ENCODE measurements around the gene TGFB2. TPM values are rescaled to one million over a fixed set of nuclear protein-coding genes. Genes with fewer than 3 reads are reported as not detected.

TGFB2 gene
- total RNA-seq, 1 experiment from 2014 or later: 18.2 TPM

DNA sequence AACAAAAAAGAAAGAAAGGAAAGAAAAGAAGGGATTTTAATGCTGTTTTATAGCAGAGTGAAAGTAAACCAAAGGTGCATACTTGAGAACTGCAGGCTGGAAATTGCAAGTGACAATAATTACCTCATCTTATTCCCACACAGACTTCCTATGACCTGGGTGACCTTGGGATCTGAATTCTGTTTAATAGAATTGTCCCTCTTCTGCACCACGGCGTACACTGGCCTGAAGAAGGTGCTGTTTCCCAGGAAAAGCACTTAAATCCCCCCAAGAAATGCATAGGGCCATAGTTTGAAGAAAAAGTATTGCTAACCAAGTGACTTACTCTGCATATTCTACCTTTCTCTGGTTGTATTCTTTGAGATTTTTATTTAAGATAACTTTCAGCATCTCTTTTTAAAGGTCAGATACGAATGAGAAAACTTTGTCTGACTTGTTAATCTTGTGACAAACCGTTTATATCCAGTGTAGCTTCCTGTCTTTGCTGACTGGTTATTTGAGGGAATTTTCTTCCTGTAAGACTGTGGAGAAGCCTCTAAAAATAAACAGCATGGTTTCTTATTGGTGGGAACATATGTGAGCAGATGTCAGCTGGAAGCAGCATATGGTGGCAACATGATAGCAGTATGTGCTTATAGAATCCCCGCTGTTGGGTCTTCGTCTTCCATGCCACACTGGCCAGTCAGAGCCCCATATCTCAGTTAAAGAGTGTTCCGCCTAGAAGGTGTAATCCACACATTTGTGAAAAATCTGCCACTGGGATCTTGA, 16.3 kb downstream of the TGFB2 start:
- peak; percentile 65 for DNase-seq (ENCODE audit: low read depth)

DNA sequence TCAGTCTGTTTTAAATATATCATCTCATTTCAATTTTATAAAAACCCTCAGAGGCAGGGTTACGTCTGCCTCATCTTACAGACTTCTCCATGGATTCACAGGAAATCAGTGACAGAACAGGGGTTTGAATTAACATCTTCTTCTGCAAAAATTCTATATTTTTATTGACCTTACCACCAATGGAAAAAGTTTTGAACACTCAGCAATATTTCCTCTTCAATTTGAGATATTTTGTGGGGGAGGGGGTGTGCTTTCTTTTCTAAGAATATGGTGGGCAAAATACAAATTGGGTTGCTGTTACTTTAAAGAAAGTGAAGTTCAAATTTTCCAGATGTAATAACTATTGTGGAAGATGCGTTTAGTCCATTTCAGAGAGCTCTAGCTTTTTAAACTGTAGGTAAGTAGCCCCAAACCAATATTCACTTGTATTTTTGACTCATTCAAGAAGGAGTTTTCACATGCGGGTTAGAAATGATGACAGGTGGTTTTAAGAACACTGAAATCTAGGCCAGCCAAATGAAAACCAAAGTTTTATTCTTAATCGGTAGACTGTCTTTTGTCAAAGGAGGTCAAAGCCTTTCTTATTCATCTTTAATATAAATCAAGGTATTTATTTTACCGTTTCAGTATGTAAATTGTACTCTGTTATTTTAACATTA, 17.4 kb downstream of the TGFB2 start:
- no peak for DNase-seq (ENCODE audit: low read depth)

GRCh38 chr1:218363141-218363540, 18.0 kb downstream of the TGFB2 start:
- DNase-seq (ENCODE audit: low read depth): no peak

DNA sequence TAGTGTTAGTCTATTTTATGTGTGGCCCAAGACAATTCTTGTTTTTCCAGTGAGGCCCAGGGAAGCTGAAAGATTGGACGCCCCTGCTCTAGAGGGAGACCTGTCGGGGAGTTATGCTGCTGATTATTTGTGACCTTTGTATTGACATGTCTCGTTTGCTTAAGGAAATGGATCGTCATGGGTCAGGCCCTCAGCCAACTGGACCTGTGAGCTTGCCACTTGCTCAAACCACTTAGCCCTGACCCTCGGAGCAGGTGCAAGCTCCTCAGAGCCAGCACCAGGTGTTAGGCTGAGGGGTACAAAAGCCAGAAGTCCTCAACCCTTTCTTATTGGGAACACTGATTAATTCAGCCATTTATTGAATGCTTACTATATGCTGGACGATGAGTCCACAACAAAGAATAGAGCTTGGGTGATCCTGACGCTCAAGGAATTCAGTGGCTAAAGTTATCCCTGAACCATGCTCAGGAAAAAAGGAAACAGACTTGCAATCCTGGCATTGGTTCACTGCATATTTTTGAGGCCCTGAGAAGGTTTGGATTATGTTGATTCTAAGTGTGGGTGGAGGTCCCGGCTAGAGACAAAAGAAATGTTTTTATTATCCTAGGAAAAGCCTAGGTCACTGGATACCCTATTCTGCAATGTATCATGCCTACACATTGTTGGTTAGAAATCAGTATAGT, 19.0 kb downstream of the TGFB2 start:
- no peak for DNase-seq (ENCODE audit: low read depth)

DNA sequence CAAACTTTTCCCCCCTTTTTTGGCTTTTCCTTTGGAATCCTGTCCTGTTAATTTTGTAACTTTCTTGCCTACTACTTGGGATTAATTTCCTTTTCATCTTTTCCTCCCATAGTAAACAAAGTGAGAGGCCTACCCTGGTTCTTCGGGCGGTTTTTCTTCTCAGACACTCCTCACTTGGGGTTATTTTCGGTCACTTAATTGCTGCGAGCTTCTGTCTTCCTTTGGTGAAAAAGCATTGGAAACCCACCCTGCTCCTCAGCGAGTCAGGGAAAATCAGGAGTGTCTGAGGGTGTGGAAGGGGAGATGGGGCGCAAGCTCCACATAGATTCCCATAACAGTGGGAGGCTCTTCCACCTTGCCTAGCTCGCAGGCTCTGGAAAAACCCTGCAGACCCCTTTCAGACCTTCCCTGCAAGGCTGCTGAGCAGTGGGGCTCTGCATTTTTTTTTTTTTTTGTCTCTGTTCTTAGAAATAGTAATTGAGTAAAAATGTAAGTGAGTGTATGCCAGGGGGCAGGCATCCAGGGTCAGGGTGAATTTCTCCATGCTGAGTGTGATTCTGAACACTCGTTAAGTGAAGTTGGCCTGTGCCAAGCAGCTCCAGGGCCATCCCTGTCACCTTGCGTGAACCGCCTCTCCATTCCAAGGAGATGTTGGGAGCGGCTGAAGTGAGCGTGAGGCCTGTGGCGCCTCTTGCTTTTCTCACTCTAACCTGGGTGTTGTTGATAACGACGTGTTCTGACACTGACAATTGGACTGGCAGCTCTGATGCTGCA, 20.3 kb downstream of the TGFB2 start:
- DNase-seq (ENCODE audit: low read depth): no peak

DNA sequence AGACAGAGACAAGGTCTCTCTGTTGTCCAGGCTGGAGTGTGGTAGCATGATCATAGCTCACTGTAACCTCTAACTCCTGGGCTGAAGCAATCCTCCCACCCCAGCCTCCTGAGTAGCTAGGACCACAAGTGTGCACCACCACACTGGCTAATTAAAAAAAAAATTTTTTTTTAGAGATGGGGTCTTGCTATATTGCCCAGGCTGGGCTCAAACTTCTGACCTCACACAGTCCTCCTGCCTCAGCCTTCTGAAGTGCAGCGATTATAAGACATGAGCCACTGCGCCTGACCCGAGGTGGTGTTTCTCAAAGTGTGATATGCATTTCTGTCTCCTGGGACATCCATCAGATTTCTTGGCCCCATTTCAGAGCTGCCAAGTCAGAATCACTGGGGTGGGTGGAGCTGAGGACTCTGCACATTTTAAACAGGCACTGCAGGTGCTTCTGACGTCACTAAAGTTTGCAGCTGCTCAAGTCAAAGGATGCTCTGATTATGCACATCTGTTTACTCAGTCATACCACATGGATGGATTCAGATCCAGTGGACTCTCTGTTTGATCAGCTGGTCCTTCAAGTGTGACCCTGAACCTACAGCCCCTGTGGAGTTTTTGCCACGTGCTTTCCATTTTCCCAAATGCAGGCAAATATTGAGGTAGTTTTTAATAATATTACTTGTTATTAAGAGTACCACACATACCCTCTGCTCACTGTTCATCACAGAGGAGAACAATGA, 21.4 kb downstream of the TGFB2 start:
- no peak for DNase-seq (ENCODE audit: low read depth)

GRCh38 chr1:218367118-218367517, 22.0 kb downstream of the TGFB2 start:
- no peak for DNase-seq (ENCODE audit: low read depth)

DNA sequence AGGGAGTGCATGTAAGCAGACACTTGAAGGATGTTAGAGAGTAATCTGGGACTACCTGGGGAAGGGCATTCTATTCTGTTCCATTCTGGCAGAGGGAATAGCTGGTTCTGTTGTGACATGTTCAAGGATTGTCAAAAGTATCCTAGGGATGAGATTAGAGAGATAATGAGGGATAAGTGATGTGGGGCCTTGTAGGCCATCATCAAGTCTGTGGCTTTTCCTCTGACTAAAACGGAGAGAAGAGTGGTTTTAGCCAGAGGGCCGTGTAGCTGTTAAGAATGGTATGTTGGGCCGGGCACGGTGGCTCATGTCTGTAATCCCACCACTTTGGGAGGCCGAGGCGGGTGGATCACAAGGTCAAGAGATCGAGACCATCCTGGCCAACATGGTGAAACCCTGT, 23.6 kb downstream of the TGFB2 start:
- DNase-seq (ENCODE audit: low read depth): no peak

DNA sequence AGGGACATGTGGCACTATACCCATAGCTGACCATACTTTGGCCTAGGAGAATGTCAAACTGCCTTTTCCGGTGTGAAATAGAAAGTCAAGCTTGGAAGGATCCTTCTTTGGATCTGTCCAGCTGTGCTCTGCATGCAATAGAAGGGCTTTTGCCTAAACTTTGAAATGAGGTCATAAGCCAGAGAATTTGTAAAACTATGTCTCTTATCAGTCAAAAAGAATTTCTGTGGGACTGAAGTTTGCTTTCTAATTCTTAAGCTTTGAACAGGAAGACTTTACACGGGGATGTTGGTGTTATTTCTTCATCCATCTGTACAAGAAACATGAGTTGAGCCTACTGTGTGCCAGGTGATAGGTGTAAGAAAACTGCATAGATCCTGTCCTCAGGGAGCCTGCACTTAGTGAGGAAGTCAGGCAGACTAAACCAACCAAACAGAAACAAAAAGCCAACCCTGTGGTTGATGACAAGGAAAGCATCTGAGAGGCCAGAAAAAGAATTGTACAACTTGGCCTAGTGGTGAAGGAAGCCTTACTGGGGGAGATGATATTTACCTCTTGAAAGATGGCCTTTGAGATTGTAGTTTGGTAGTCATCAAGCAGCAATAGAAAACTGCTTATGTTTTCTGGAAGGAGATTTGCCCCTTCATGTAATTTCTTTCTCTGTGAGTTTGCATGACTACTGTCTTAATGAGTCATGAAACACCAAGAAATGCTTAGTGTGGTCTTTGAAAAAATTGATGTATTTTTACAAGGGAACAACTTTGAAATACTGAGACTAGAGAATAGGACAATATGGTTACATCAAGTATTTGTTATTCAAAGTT, 24.8 kb downstream of the TGFB2 start:
- peak; percentile 41 for DNase-seq (ENCODE audit: low read depth)

- DNase-seq (ENCODE audit: low read depth): no peak
Measured at GRCh38 chr1:218371927-218372672, 27.0 kb downstream of the TGFB2 start.

DNA sequence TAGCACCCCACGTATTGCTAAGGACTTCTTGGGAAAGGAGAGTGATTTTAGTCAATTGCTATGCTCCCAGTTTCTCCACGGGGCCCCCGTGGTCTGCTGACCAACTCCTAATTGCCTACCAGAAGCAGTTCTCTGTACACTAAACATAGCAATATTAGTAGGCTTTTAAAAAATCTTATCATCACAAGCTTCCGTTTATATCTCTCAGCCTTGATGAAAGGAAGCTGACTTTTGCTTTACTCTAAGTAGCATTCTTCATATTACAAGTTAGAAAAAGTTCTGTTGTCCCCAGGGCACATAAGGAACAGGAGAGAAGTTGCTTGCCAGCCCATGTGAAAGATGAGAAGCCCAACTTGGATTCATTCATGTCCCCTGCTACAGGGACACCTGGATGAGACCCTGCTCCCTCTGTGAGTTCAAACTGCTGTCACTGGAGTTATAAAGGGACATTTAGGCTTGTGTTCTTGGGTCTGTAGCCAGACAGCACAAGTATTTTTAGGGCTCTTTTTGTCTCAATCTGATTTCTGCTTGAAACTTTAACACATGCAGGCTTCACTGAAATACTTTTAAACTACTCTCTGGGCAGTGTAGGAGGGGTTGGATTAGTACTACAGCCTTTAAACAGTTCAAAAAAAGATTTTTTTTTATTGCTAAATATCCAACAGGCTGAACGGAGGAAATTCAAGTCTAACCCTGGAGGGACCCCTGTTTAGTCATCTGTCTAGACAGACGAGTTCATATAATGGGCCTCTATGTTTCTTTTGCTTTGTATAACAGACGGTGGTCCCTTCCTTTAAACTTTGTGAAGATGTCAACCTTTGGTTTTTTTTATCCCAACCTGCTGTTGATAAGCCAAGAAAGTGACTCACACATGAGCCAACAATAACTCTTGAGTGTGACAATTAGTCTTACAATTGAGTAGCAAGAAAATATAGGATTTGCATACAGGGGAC, 29.5 kb downstream of the TGFB2 start:
- DNase-seq (ENCODE audit: low read depth): peak; percentile 64

- no peak for DNase-seq (ENCODE audit: low read depth)
Measured at GRCh38 chr1:218376722-218377121, 31.6 kb downstream of the TGFB2 start.

GRCh38 chr1:218377143-218377660, 32.1 kb downstream of the TGFB2 start:
- peak; percentile 93 for DNase-seq (ENCODE audit: low read depth)

DNA sequence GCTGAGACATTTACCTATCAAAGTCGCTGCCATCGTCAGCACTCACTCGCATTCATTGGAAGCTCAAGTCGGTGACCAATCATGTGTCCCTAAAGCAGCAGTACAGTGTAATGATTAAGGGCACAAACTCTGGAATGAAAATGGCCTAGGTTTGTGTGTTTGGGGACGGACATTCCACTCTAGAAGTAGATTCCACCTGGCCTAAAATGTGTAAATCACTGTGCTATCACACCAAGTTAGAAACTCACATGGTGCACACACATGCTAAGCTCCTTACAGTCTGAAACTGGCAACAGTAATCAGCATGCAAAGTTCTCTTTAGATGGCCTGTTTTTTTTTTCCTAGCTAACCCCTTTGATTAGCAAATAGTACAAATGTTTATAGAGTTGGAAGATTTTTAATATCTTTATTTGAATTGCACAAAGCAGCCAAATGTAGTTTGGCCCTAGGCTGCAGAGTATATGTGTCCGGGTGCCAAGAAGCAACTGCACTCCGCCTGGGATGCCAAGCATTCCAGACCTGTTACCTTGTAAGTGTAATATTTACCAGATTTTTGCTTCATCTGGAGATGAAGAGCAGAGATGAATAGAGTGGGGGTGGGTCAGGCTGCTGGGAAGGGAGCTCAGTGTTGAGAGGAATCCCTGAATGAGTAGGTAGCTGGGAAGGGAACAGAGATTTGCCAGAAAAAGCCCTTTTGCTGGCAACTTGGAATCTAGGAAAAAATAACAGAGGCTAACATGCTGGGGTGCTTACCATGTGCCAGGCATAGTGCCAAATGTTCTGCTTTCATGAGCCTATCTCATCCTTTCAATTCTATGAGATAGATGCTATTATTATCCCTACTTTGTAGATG, 35.2 kb downstream of the TGFB2 start:
- peak; percentile 80 for DNase-seq (ENCODE audit: low read depth)

GRCh38 chr1:218382261-218382660, 37.1 kb downstream of the TGFB2 start:
- no peak for DNase-seq (ENCODE audit: low read depth)

- DNase-seq (ENCODE audit: low read depth): no peak
Measured at GRCh38 chr1:218383051-218383450, 37.9 kb downstream of the TGFB2 start.

DNA sequence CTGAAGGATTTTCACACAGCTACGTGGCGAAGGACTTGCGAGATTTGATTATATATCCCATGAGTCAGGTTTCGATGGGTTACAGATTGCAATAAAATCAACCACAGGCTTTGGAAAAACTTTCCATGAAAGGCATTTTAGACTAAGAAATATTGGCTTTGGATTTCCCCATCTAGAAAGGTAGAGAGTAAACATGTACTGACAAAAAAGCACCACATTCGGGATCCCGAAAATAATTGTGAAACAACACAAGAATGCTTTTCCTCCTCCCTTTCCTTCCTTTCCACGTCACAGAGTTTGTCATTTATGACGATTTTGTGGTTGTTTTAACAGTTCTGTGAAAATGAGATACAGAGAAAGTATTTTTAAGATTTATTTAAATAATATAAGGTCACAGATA, 38.5 kb downstream of the TGFB2 start:
- no peak for DNase-seq (ENCODE audit: low read depth)
